Testis (tissue), 3 donors: ENCODE results near the gene FARS2. TPM values are rescaled to one million over a fixed set of nuclear protein-coding genes. Genes with fewer than 3 reads are reported as not detected.

Source experiments
- DNase-seq: peaks from one replicate; pipeline ENCODE4 v3.0.0-alpha.2; 2019
- H3K27ac ChIP-seq, 2 donors: fragments of 200-600 bp; sonication (generic); one replicate each; pipeline ENCODE4 v1.5.1; 2019
- H3K27me3 ChIP-seq: fragments of 200-600 bp; sonication (generic); one replicate; pipeline ENCODE4 v1.5.1; 2019
- H3K36me3 ChIP-seq: fragments of 200-600 bp; sonication (generic); one replicate; pipeline ENCODE4 v1.5.1; 2017; ENCODE audit warnings: low read depth; ENCODE audit errors: missing control alignments
- H3K4me1 ChIP-seq: fragments of 200-600 bp; sonication (generic); one replicate; pipeline ENCODE4 v1.5.1; 2019
- H3K4me3 ChIP-seq, 2 donors: fragments of 200-600 bp; sonication (generic); one replicate each; pipeline ENCODE4 v1.5.1; 2017 to 2019
- H3K9me3 ChIP-seq: fragments of 200-600 bp; sonication (generic); one replicate; pipeline ENCODE4 v1.5.1; 2017
- CTCF ChIP-seq, 3 experiments: fragments of 450-650 bp in 2 of 3; fragments of 200-600 bp in 1 of 3; sonication (generic) in 1 of 3; IDR thresholded peaks; one replicate each; pipeline ENCODE4 v1.5.1; 2016 to 2019; ENCODE audit warnings: antibody characterized with exemption in 3 of 3, mild to moderate bottlenecking in 2 of 3, moderate library complexity in 1 of 3
- POLR2A ChIP-seq: fragments of 450-650 bp; IDR thresholded peaks from one replicate; pipeline ENCODE4 v1.6.1; 2017; ENCODE audit warnings: antibody characterized with exemption, mild to moderate bottlenecking, moderate library complexity
- WGBS, 2 donors: methylation state at CpG; one replicate each; pipeline ENCODE4 v1.1.5; 2018; 5-methylcytosine and 5-hydroxymethylcytosine counted together
- intact Hi-C: fragments of 100-400 bp; cut with DNase I; formaldehyde crosslinking; loops from one replicate; pipeline ENCODE4 v1.15.1; 2023; ENCODE audit warnings: low total_unique reads
- polyA plus RNA-seq: library from polyadenylated mRNA; stranded (reverse); fragments of 350-450 nt; fragmentation: Illumina TruSeq; extraction: RNeasy Lipid Tissue Mini Kit (QIAGEN cat#74804); gene quantifications from one replicate; pipeline ENCODE4 v1.2.3, GENCODE V29; 2014; ENCODE audit warnings: low read depth, low replicate concordance; ENCODE audit not compliant: insufficient read depth
- total RNA-seq, 2 donors: library from RNA; depleted of rRNA; stranded (reverse); fragments of >200 nt; gene quantifications; one replicate each; pipeline ENCODE4 v1.2.3, GENCODE V29; 2016

The FARS2 gene
- total and polyA plus RNA-seq, 3 donors from 2014 or later, result 15.4 to 26.8 (median 22.1) TPM

GRCh38 chr6:5512422-5512821, 251.1 kb downstream of the FARS2 start:
- no peak for DNase-seq
- 91 to 92% methylated on average over 2 of the region's 2 CpGs for WGBS, 2 donors
- TF ChIP-seq CTCF (IDR thresholded peaks at IDR 0.05), result no peak
- TF ChIP-seq POLR2A, result no peak

GRCh38 chr6:5513408-5513807, 252.1 kb downstream of the FARS2 start:
- H3K27me3 ChIP-seq, result no peaks in the 10 kb centered on the region
- intact Hi-C loops, result no loop called here

More at GRCh38 chr6:5512422-5512821, 251.1 kb downstream of the FARS2 start:
- Histone ChIP-seq H3K4me1 (no peaks in the 10 kb centered on the region), H3K4me3 (no peak overlapping the region), H3K9me3 (no peaks in the 10 kb centered on the region), H3K27ac (no peak overlapping the region), H3K27me3 (no peaks in the 10 kb centered on the region), H3K36me3 (no peaks in the 10 kb centered on the region)
- intact Hi-C loops, result no loop called here

GRCh38 chr6:5514353-5514752, 253.0 kb downstream of the FARS2 start:
- DNase-seq, result no peak
- Histone ChIP-seq H3K4me3 (no peak overlapping the region), H3K4me1 (no peaks in the 10 kb centered on the region), H3K9me3 (no peaks in the 10 kb centered on the region), H3K27me3 (no peaks in the 10 kb centered on the region), H3K27ac (no peak overlapping the region), H3K36me3 (no peaks in the 10 kb centered on the region)
- intact Hi-C loops, result no loop called here
- TF ChIP-seq POLR2A (no peak), CTCF (IDR thresholded peaks at IDR 0.05) (no peak)

More at GRCh38 chr6:5513408-5513807, 252.1 kb downstream of the FARS2 start:
- H3K36me3 ChIP-seq, result no peaks in the 10 kb centered on the region
- no peak overlapping the region for H3K4me3 ChIP-seq
- no peak overlapping the region for H3K27ac ChIP-seq
- no peaks in the 10 kb centered on the region for H3K9me3 ChIP-seq
- 89 to 93% methylated on average over 6 of the region's 6 CpGs for WGBS, 2 donors
- no peak for DNase-seq
- no peaks in the 10 kb centered on the region for H3K4me1 ChIP-seq
- TF ChIP-seq CTCF (IDR thresholded peaks at IDR 0.05) (no peak), POLR2A (no peak)

DNA sequence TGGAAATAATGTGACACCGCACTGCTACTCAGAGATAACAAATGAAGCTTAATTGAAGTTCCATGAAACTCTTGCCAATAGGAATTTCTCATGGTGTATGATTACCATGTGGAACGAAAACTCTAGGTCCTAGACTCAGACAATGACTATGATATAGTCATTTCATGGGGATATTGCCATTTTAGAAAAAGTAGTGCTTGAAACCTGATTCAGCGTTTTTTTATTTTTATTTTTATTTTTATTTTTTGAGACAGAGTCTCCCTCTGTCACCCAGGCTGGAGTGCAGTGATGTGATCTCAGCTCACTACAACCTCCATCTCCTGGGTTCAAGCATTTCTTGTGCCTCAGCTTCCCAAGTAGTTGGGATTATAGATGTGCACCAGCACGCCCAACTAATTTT, 253.9 kb downstream of the FARS2 start:
- TF ChIP-seq POLR2A (no peak), CTCF (IDR thresholded peaks at IDR 0.05) (no peak)
- Histone ChIP-seq H3K27ac (no peak overlapping the region), H3K36me3 (no peaks in the 10 kb centered on the region), H3K4me3 (no peak overlapping the region), H3K4me1 (no peaks in the 10 kb centered on the region), H3K27me3 (no peaks in the 10 kb centered on the region), H3K9me3 (no peaks in the 10 kb centered on the region)
- 95 to 96% methylated on average over 4 of the region's 4 CpGs for WGBS, 2 donors
- no peak for DNase-seq
- intact Hi-C loops, result no loop called here

DNA sequence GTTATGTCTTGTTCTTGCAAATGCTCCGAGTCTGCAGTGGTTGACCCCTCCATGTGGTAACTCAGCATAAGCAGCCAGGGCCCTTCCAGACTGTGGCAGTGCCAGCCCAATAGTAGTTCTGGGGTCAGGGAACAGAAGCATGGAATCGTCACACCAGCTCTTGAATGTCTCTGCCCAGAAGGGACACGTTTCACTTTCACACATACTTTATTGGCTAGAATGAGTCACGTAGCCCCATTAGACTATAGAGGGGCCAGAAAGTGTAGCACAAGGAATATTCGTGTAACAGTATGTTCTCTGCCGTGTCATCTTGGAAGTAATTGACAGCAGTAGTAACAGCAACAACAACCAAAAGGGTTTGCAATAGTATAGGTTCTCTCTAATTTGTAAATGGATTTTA, 254.7 kb downstream of the FARS2 start:
- Histone ChIP-seq H3K27me3 (no peaks in the 10 kb centered on the region), H3K36me3 (no peaks in the 10 kb centered on the region), H3K27ac (no peak overlapping the region), H3K4me3 (no peak overlapping the region), H3K9me3 (no peaks in the 10 kb centered on the region), H3K4me1 (no peaks in the 10 kb centered on the region)
- WGBS, 2 donors, result 91% methylated on average over 6 of the region's 6 CpGs
- no peak for TF ChIP-seq POLR2A
- TF ChIP-seq CTCF (IDR thresholded peaks at IDR 0.05), result no peak
- intact Hi-C loops, result no loop called here
- no peak for DNase-seq
